ENCODE measurements around the gene CCHCR1. TPM values are rescaled to one million over a fixed set of nuclear protein-coding genes. Genes with fewer than 3 reads are reported as not detected.

The CCHCR1 gene
- total RNA-seq, 2 experiments from 2014 or later = 17.5 to 18.2 TPM

DNA sequence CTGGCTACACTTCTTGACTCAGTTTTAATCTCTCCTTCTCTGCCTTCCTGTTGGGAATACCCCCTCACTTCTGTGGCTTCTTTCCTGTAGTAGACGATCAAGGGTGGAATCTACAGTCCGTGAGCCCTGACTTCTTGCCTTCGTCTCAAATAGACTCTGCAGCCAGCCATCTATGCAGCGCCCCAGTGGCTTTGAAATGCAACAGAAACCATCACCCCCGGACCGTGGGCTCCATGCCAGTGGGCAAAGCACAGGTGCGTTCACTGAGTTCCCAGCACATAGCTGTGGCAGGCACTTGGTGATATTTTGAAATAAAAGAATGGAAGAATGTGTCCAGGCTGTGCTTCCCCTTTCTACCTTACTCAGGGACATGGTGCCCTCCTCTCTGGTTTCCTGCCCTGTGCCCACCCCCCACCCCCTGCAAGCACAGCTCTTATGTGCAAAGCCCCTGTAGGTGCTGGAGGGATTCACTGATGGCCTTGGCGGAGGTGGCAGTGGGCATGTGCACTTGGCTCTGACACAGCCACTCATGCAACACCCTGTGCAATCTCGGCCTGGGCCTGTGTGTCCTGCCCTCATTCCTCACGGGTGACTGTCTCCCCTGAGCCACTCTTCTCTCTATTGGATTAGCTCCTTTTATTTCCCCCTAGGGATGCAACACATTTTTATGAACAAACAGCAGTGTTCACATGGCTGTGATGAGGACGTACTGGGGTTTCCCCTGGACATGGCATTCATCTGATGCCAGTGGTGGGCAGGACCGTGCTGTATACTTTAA, 31.8 kb downstream of the CCHCR1 start:
- ATAC-seq (ENCODE audit: poor library complexity) (no peak), DNase-seq (no peak)
- Mint-ChIP-seq H3K27me3 (peaks cover 6% of the 10 kb centered on the region), H3K4me3 (no peak overlapping the region), H3K4me1 (ENCODE audit: low read depth) (peaks cover 6% of the 10 kb centered on the region), H3K36me3 (ENCODE audit: low read depth) (no peaks in the 10 kb centered on the region), H3K9me3 (no peaks in the 10 kb centered on the region), H3K27ac (no peak overlapping the region)
- ChIA-PET POLR2A (interaction anchor here (1.0 kb wide), 1 partner anchor 31 kb away, joined by 3 read pairs; no protein-coding TSS in a partner anchor), CTCF (no interaction called here)
- intact Hi-C loops (cut with DNase I, micrococcal nuclease) = loop anchor here in 1 of 2 experiments (5.0 kb wide), 1 partner anchor 208 kb away; no protein-coding TSS in a partner anchor
- peaks cover 8% of the 10 kb centered on the region for H3K4me1 ChIP-seq (ENCODE audit: insufficient read depth, low read length)
- H3K27ac ChIP-seq (ENCODE audit: low read depth in 1 of 2, low read length in 2 of 2) = no peak overlapping the region
- no peak overlapping the region for H3K4me3 ChIP-seq (ENCODE audit: low read length)
- TF ChIP-seq, protein P1, sequence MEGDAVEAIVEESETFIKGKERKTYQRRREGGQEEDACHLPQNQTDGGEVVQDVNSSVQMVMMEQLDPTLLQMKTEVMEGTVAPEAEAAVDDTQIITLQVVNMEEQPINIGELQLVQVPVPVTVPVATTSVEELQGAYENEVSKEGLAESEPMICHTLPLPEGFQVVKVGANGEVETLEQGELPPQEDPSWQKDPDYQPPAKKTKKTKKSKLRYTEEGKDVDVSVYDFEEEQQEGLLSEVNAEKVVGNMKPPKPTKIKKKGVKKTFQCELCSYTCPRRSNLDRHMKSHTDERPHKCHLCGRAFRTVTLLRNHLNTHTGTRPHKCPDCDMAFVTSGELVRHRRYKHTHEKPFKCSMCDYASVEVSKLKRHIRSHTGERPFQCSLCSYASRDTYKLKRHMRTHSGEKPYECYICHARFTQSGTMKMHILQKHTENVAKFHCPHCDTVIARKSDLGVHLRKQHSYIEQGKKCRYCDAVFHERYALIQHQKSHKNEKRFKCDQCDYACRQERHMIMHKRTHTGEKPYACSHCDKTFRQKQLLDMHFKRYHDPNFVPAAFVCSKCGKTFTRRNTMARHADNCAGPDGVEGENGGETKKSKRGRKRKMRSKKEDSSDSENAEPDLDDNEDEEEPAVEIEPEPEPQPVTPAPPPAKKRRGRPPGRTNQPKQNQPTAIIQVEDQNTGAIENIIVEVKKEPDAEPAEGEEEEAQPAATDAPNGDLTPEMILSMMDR (IDR thresholded peaks at IDR 0.05) = no peak
- no peaks in the 10 kb centered on the region for H3K27me3 ChIP-seq (ENCODE audit: control insufficient read depth in 1 of 2, insufficient read depth in 2 of 2, low read length in 2 of 2)
- H3K36me3 ChIP-seq (ENCODE audit: insufficient read depth, low read length) = no peaks in the 10 kb centered on the region
- H3K9me3 ChIP-seq (ENCODE audit: control insufficient read depth in 1 of 2, insufficient read depth in 1 of 2, low read length in 2 of 2) = no peaks in the 10 kb centered on the region

- Mint-ChIP-seq H3K36me3 (ENCODE audit: low read depth) (no peaks in the 10 kb centered on the region), H3K4me1 (ENCODE audit: low read depth) (peaks cover 6% of the 10 kb centered on the region), H3K27ac (no peak overlapping the region), H3K9me3 (no peaks in the 10 kb centered on the region), H3K4me3 (no peak overlapping the region), H3K27me3 (peaks cover 6% of the 10 kb centered on the region)
- Histone ChIP-seq H3K27ac (ENCODE audit: low read depth in 1 of 2, low read length in 2 of 2) (no peak overlapping the region), H3K4me1 (ENCODE audit: insufficient read depth, low read length) (peaks cover 8% of the 10 kb centered on the region), H3K27me3 (ENCODE audit: control insufficient read depth in 1 of 2, insufficient read depth in 2 of 2, low read length in 2 of 2) (no peaks in the 10 kb centered on the region), H3K36me3 (ENCODE audit: insufficient read depth, low read length) (no peaks in the 10 kb centered on the region), H3K4me3 (ENCODE audit: low read length) (no peak overlapping the region), H3K9me3 (ENCODE audit: control insufficient read depth in 1 of 2, insufficient read depth in 1 of 2, low read length in 2 of 2) (no peaks in the 10 kb centered on the region)
- CTCF ChIA-PET = no interaction called here
- POLR2A ChIA-PET = interaction anchor here (0.7 to 1.0 kb wide), 2 partner anchors 30 to 252 kb away, joined by 3 read pairs; no protein-coding TSS in a partner anchor
- DNase-seq (no peak), ATAC-seq (ENCODE audit: poor library complexity) (no peak)
- TF ChIP-seq, protein P1 (IDR thresholded peaks at IDR 0.05) = no peak
- intact Hi-C loops (cut with DNase I, micrococcal nuclease) = loop anchor here in 1 of 2 experiments (5.0 kb wide), 1 partner anchor 208 kb away; no protein-coding TSS in a partner anchor
Observed at GRCh38 chr6:31125162-31125561, 32.4 kb downstream of the CCHCR1 start.

GRCh38 chr6:31122791-31123706, 34.6 kb downstream of the CCHCR1 start:
- Histone ChIP-seq H3K27me3 (ENCODE audit: control insufficient read depth in 1 of 2, insufficient read depth in 2 of 2, low read length in 2 of 2) (no peaks in the 10 kb centered on the region), H3K9me3 (ENCODE audit: control insufficient read depth in 1 of 2, insufficient read depth in 1 of 2, low read length in 2 of 2) (no peaks in the 10 kb centered on the region), H3K4me3 (ENCODE audit: low read length) (no peak overlapping the region), H3K36me3 (ENCODE audit: insufficient read depth, low read length) (no peaks in the 10 kb centered on the region), H3K4me1 (ENCODE audit: insufficient read depth, low read length) (peaks cover 4% of the 10 kb centered on the region), H3K27ac (ENCODE audit: low read depth in 1 of 2, low read length in 2 of 2) (no peak overlapping the region)
- H3K36me3 Mint-ChIP-seq (ENCODE audit: low read depth) = no peaks in the 10 kb centered on the region
- H3K27ac Mint-ChIP-seq = no peak overlapping the region
- ChIA-PET CTCF (no interaction called here), POLR2A (no interaction called here)
- intact Hi-C loops (cut with DNase I, micrococcal nuclease) = no loop called here
- H3K27me3 Mint-ChIP-seq = peaks cover 3% of the 10 kb centered on the region
- peaks cover 3% of the 10 kb centered on the region for H3K4me1 Mint-ChIP-seq (ENCODE audit: low read depth)
- DNase-seq = no peak
- H3K9me3 Mint-ChIP-seq = no peaks in the 10 kb centered on the region
- no peak for ATAC-seq (ENCODE audit: poor library complexity)
- H3K4me3 Mint-ChIP-seq = no peak overlapping the region
- TF ChIP-seq, protein P1 (IDR thresholded peaks at IDR 0.05) = no peak
